Colon (tissue), 2 donors: ENCODE measurements around the gene C1orf159.
"Not testable (repeated sequence)": the region's sequence is repeated elsewhere in the genome, so short reads cannot be mapped to it uniquely, and the experiment has no call there.

Experiments
- FAIRE-seq: peaks from 2 replicates; lab custom pipeline; 2012; peaks lifted over from hg19 to GRCh38; lab: Jason Lieb, UNC
- donor health status: control.
- donor health status: control.

C1orf159 gene

DNA sequence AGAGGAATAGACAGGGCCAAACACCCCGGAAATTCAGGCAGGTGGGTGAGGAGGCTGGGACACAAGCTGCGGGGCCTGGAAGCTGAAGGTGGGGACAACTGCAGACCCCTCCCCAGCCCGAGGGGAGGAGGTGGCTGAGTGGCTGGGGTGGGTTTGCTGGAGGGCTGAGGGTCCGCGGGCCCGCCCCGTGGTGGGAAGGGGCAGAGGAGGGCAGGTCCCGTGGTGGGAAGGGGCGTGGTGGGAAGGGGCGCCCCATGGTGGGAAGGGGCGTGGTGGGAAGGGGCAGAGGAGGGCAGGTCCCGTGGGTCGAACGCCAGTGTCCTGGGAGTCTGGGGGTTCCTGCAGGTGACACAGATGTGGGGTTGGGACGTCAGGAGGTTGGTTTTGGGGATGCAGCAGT lies 33.5 kb upstream of the C1orf159 start:
- FAIRE-seq, result no peak

DNA sequence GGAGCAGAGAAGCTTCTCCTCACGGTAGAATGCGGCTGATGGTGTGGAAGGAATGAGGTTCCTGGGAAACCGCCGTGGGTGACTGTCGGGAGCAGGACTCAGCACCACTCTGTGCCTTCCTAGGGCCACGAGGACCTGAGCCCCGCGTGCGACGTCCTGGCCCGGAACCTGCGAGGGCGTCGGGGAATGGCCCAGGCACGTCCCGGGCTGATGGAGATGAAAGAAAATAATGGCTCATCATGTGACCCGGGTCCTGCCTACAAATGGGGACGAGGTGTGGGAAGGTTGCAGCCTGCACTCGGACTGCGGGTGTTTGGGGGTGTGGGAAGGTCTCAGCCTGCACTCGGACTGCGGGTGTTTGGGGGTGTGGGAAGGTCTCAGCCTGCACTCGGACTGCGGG lies 32.7 kb upstream of the C1orf159 start:
- no peak for FAIRE-seq

DNA sequence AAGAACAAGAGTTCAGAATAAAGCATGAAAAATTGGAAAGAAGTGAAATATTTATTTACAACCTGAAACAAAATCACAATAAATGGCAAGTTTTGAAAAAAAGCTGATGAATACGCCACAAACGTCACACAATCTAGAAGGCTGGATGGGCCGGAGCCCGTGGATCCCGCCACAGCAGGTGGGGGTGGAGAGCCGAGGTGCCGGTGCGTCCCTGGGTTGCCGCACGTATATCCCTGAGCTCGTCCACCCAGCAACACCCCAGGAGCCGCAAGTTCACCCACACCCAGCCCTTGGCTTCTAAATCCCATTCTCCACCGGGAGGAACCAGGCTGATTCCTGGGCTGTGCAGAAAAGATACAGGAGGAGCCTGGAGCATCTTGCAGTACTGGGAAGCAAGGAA lies 32.2 kb upstream of the C1orf159 start:
- no peak for FAIRE-seq

DNA sequence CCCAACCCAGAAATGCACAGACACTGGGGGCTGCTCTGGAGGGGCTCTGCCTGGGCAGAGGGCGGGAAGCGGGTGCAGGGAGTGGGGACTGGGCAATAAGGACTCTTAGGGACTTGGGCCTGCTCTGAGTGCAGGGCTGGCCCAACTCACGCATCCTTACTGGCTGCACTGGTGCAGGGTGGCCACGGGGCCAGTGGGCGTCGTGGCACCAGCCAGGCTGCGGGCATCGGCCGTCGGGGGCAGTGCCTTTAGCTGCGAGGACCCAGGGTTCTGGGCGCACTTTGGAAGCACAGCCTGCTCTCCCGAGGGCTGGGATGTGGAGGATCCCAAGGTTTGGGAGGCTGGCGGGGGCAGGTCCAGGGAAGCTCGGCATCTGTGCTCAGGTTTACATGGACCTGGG lies 30.7 kb upstream of the C1orf159 start:
- no peak for FAIRE-seq

DNA sequence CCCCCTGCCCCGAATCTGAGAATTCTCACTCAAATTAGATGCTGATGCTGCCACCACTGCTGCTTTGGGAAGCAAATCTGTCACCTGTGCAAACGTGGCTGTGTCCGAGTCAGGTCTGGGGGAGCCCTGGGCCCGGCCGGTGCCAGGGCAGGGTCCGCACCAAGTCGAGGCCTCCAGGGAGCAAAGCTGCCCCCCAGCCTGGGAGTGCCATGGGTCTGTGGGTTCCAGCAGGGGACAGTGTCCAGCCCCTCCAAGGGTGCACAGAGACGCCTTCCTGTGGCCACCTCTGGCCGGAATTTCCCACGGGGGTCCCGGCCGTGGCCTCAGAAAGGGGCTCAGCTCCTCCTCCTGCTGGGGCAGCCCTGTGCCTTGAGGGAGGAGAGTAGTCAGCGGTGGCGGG lies 30.1 kb upstream of the C1orf159 start:
- no peak for FAIRE-seq

DNA sequence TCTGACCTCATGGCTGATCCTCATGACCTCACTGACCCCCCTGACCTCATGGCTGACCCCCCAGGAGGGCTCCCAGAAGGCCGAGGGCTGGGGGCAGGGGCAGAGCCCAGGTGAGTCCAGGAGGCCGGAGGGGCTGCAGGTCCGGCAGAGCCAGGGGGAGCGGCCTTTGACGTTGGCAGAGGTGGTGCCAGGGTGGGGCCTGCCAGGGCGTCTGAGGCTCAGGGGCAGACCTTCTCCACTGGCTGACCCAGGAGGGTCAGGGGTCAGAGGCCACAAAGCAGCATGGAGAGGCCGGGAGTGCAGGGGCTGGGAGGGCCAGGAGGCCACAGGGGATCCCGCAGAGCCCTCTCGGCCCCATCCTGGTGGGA lies 29.6 kb upstream of the C1orf159 start:
- FAIRE-seq, result no peak

DNA sequence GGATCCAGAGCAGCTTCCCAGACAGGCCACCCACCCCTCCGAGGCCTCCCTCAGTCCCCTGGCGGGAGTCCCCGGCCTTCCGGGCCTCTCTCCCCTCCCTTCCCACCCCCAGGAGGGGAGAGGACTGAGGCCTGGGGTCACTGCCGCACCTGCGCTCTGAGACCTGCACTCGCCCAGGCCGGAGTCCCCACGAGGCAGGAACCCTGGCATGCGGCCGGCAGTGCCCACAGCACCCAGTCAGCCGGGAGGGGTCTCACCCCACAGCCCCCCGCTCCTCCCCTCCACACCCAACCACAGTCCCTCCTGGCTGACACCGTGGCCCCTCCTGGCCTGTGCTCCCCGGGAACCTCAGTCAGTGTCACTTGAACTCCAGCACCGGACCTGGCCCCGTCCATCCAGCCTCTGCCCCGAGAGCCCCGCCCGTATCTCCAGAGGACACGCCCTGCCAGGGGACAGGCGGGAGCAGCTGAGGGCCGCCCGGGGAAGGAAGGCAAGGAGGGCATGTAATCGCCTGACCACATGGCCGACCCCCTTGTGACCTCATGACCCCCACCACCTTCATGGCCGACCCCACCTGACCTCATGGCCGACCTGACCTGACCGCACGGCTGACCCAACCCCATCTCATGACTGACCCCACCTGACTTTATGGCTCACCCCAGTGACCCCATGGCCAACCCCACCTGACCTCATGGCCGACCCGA lies 29.1 kb upstream of the C1orf159 start:
- no peak for FAIRE-seq

DNA sequence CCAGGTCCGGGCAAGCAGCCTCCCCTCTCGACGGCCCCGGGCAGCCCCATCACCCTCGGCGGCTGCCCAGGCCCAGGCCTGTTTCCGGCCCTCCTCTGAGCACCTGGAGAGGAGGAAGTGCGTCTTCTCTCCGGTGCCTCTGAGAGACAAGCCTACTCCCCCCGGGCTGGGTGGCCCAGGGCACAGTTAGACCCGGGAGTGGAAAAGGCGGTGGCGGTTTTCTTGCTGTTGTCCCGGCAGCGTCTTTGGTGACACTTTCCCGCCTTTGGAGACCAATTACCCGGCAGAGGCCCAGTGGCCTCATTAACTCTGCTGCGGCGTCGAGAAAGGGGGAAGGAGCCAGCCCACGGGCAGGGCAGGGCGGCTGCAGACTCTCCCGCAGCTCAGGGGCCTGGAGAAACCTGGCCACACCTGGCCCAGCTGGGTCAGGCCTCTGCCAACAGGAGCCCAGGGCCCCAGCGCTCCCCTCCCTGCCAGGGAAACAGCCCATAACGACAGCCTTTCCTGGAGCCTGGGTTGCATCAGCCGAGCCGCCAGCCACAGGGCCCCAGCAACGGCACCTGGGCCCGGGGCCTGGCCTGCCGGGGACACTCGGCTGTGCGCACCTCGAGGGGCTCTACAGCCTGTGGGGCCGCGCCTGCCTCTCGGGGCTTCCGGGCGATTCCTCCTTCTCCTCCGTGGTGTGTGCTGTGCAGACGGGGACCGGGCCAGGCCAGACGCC lies 28.4 kb upstream of the C1orf159 start:
- FAIRE-seq, result no peak

DNA sequence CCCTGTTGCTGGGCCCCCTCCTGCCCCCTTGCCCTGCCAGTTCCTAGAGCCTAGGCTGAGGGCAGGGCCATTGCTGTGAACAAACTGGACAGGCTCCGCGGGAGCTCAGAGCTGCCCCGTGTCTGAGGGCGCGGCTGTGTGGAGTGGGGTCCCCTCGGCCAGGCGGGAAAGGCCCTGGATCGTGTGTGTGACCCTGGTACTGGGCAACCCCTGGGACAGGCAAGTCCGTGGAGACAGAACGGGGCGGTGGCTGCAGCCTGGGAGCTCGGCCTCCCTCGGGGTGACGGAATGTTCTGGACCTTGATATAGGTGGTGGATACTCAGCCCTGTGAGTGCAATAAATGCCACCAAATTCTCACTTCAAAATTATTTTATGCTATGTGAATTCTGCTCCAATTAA lies 27.7 kb upstream of the C1orf159 start:
- no peak for FAIRE-seq

DNA sequence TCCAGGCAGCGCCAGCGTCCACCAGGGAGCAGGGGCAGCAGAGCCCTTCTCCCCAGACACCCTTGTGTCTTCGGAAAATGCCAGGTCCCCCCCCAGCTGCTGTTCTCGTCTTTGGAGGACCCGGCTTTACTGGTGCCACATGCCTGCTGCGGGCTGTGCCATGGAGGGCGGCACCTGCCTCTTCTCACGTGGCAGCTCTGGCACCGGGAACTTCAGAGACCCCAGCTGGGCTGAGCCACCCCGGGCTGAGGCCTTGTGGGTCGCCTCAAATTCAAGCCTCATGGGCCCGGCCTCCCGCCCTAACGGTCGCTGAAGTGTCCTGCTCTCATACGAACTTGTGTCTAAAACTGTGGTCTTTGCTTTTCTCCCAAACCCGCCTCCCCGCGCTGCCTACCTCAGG lies 27.0 kb upstream of the C1orf159 start:
- no peak for FAIRE-seq

DNA sequence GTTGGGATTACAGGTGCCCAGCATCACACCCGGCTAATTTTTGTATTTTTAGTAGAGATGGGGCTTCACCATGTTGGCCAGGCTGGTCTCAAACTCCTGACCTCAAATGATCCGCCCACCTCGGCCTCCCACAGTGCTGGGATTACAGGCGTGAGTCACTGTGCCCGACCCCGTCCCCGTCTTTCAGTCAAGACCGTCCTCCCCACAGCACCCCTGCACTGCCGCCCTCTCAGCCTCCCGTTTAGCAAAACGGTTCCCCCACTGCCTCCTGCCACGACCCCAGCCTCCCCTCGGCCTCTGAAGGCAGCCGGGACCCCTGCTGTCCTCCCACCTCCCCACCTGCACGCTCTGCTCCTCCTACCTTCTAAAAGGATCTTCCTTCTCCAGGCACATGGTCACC lies 26.5 kb upstream of the C1orf159 start:
- not testable (repeated sequence) for FAIRE-seq

DNA sequence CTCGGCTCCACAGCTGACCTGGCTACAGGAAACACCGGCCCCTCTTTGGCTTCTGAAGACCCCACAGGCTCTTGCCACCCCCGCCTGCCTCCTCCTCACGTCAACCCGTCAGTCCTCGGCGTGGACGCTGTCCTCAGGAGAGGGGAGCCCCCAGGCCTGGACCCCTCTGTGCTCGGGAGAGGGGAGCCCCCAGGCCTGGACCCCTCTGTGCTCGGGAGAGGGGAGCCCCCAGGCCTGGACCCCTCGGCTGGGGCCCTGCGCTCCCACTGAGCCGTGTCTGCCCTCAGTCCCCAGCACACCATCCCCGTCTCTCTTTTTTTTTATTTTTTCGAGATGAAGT lies 26.0 kb upstream of the C1orf159 start:
- FAIRE-seq, result no peak

DNA sequence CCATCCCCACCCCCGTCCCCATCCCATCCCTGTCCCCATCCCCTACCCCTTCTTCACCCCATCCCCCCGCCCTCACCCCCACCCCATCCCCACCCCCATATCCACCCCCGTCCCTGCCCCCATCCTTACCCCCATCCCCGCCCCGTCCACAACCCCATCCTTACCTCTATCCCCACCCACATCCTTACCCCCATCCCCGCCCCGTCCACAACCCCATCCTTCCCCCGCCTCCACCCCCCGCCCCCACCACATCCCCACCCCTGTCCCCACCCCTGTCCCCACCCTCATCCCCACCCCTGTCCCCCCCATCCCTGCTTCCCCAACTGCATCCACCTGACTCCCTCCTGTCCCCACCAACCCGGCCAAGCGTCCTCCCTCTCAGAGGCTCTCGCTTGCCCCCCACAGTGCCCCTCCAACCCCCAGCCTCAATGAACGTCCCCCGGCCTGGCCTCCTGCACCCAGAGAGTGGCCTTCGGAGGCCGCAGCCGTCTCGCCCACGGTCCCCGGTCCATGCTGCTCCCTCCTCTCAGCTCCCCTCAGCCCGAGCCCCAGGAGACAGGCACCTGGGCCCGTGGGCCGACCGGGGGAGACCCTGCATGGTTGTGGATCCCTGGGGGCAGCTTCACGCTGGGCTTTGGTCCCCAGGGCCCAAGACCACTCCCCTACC lies 25.5 kb upstream of the C1orf159 start:
- no peak for FAIRE-seq

DNA sequence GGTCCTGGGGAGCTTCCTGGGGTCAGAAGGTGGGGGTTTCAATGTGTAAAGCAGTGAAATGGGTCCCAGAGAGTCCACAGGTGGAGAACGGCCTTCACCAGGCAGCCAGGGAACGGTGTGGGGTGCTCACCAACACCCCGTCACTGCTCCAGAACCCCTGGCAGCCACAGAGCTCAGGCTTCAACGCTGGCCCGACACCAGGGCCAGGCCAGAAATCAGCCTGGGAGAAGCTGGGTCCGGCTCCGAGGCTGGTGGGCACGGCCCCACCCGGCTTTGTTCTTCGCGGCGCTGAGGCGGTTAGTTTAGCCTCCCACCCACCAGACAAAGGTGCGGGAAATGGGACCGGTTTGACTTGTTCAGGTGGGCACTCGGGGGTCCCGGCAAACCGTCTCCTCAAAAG lies 24.8 kb upstream of the C1orf159 start:
- no peak for FAIRE-seq

DNA sequence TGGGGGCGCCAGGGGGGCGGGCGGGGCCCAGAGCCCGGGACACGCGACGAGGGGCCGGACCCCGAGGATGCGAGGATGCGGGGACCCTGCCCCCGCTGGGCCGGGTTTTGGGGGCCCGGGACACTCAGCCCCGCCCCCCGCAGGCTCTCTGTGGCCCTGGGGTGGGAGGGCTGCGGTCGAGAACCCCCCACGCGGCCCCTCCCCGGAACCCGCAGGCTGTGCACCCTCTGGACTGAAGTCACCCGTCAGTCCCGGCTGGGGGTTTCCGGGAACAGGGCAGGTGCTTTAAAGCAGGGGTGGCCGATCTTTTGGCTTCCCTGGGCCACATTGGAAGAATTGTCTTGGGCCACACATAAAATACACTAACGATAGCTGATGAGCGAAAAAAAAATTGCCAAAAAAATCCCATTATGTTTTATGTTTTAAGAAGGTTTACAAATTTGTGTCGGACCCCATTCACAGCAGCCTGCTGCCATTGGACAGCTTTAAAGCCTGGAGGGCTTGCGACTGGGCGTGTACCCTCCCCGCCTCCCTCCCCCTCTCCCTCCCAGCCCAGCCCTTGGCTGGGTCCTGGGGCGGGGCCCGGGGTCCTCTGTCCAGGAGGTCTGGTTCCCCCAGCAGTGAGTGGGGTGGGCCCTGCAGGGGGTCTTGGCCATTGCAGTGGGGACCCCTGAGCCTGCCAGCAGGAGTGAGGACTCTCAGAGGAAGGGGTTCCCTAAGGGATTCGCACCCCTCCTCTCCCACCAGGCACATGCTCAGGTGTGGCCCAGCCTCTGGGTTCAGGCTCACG lies 21.6 kb upstream of the C1orf159 start:
- FAIRE-seq, result no peak

DNA sequence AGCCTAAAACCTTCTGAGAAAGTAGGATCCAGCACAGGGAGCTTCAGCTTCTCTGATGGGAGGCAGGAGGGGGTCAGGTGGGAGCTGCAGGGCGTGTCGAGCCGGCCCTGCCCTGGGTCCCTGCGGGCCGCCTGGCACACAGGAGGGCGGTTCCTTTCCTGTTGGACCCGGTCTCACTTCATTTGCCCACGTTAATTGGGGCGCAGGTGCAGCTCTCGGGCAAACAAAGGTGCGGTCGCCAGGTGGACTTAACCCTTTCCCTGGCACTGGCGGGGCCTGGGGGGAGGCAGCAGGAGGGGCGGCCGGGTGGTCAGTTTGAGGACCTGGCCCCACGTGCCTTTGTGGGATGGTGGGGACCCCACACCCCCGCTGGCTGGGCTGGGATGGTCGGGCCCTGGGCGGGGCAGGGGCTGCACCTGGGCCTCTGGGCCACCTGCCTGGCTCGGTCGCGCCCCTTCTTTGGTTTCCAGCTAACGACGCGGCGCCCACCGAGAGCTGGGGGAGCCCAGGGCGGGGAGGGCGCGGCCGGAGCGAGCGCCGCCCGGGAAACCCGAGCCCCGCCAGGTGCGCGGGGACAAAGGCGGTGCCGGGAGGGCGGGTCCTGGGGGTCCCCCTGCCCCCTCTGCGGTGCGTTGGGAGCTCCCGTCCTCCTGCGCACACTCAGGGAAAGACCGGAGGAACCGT lies 20.8 kb upstream of the C1orf159 start:
- FAIRE-seq, result no peak

DNA sequence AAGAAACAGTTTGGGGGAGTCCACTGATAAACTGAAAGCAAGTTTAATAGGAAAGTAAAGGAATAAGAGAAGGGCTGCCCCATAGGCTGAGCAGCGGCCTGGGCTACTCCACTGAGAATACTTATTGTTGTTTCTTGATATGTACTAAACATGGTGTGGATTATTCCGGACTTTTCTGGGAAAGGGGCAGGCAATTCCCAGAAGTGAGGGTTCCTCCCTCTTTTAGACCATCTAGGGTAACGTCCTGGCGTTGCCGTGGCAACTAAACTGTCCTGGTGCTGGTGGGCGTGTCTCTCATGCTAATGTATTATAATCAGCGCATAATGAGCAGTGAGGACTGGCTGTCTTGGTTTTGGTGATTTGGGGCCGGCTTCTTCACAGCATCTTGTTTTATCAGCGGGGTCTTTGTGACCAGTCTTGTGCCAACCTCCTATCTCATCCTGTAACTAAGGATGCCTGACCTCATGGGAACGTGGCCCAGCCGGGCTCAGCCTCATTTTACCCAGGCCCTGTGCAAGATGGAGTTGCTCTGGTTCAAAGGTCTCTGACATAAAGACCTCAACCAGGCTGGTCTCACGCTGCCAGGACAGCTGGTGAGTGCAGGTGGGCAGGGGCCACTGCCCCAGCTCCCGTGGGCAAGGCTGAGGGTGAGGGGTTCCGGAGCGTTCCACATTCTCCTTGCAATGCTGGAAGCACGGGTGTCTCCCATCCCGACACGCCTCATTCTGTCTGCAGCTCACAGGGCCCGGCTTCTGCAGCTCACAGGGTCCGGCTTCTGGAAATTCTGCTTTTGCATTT lies 19.6 kb upstream of the C1orf159 start:
- no peak for FAIRE-seq

DNA sequence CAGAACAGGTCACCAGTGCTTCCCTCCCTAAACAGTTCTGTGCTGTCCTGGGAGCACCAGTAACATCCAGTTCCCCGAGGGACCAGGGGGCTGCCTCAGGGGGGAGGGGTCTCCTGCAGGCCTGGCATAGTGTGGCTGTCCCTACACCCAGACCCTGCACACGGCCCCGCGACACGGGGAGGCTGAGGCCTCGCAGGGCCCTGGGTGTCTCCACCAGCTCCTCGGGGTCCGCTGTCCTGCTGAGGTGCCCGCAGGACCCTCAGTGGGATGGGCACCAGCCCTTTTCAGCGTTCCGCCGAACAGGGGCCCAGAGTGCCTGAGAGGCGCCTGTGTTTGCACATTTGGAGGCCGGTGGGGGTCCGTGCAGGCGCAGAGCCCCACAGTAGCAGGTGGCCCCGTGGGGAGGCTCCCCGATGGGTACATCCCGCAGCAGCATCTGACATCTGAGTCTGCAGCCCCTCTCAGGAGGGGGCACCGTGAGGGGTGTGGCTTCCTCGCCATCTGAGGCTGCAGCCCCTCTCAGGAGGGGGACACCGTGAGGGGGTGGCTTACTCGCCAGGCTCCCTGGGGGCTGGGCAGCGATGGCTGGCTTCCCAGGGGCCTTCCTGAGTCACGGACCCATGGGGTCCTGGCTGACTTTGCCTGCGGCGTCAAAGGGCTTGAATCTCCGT lies 18.5 kb upstream of the C1orf159 start:
- FAIRE-seq, result no peak

DNA sequence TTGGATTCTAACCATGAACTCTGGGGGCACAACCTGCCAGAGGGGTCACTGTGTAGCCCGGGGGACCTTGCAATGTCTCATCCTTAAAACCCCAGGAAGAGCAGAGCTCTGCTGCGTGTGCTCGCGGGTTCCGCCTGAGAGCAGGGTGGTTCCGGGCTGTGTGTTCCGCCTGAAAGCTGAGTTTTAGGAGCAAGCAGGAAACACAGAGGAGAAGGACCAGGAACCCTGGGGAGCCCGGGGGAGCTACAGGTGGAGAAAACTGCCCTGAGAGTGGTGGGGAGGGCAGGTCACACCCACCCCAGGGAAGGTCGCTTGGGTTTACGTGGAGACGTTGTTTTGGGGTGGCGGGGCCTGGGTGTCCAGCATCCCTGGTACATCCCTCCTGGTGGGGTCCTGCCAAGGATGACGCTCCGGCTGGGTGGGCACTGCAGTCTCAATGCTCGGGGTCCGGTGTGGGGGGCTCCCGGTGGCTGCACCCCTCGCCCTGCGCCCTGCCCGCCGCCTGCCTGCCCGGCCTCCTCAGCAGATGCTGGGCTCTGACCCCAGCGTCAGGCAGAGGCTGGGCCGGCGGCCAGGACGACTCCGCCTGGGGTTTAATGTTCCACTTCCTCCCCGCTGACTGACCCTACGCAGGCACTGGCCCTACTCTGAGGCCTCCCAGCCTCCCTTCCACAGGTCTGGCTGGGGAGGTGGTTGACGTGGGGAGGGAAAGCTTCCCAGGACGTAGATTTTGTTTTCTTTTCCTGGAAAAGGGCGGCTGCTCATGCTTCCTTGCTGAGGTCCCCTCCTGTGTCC lies 17.3 kb upstream of the C1orf159 start:
- FAIRE-seq, result no peak
